Activated CD4-positive, alpha-beta T cell treated with anti-CD3 and anti-CD28 coated beads, Interleukin-2, amount 10 ng/mL, durations not matched to agents 7 days and 5 days (primary cell): ENCODE results near the gene ZGLP1. TPM values are rescaled to one million over a fixed set of nuclear protein-coding genes. Genes with fewer than 3 reads are reported as not detected.

ENCODE experiments used
- CTCF ChIA-PET: fragments of 350-600 bp; sonication (Branson Sonifier 250); formaldehyde crosslinking; loops from one replicate; lab custom pipeline; 2021; ENCODE audit warnings: antibody characterized with exemption; lab: Charles Lee
- POLR2A ChIA-PET: fragments of 350-600 bp; sonication (Branson Sonifier 250); formaldehyde crosslinking; loops from one replicate; lab custom pipeline; 2021; ENCODE audit warnings: antibody characterized with exemption; lab: Charles Lee
- DNase-seq: peaks from one replicate; pipeline ENCODE4 v3.0.0-alpha.2; 2020
- H3K27ac Mint-ChIP-seq: one replicate; pipeline ENCODE4 v1.8.0; 2021; ENCODE audit warnings: mild to moderate bottlenecking, moderate library complexity, mixed read lengths
- H3K27me3 Mint-ChIP-seq: one replicate; pipeline ENCODE4 v1.8.0; 2021; ENCODE audit warnings: mixed read lengths
- H3K36me3 Mint-ChIP-seq: one replicate; pipeline ENCODE4 v1.8.0; 2021; ENCODE audit warnings: low read depth, mixed read lengths
- H3K4me1 Mint-ChIP-seq: one replicate; pipeline ENCODE4 v1.8.0; 2021; ENCODE audit warnings: mixed read lengths
- H3K4me3 Mint-ChIP-seq: one replicate; pipeline ENCODE4 v1.8.0; 2021; ENCODE audit warnings: mild to moderate bottlenecking, moderate library complexity, mixed read lengths
- H3K9me3 Mint-ChIP-seq: one replicate; pipeline ENCODE4 v1.8.0; 2021; ENCODE audit warnings: mixed read lengths
- total RNA-seq, 2 experiments: library from RNA; stranded (reverse); gene quantifications; one replicate each; pipeline ENCODE4 v1.2.3, GENCODE V29; 2021

ZGLP1 gene
- total RNA-seq, 2 experiments from 2014 or later = 1.6 to 3.4 TPM

DNA sequence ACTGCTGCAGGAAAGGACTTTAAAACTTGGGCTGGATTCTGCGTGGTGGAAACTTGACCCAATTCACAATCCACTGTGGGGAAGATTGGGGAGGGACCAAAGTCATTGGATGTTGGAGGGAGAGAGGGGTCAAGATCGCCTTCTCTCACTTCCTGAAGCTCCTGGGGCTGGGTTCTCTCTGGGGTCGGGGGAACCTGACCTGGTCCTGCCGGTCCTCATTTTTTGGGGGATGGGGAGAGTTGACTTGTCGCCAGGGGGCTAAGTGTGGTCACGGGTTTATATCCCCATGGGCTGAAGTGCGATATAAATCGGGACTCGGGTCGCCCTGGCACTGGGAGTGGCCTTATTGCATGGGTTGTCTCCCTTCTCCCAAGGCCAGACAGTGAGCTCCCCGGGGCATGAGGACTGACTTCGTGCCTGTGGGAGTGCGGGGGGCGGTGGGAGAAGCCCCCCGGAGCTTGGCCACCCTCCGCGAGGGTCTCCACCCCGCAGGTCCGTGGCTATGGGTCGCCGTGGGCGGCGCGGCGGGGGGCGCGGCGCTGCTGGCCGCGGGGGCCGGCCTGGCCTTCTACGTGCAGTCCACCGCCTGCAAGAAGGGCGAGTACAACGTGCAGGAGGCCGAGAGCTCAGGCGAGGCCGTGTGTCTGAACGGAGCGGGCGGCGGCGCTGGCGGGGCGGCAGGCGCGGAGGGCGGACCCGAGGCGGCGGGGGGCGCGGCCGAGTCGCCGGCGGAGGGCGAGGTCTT lies 13.6 kb downstream of the ZGLP1 start:
- peaks cover 55% of the 10 kb centered on the region for H3K27me3 Mint-ChIP-seq
- ChIA-PET CTCF (interaction anchor here (0.6 to 1.2 kb wide), 3 partner anchors 14 to 110 kb away, joined by 3 read pairs; partner anchors contain the start of gene ZGLP1), POLR2A (no interaction called here)
- H3K9me3 Mint-ChIP-seq = no peaks in the 10 kb centered on the region
- H3K27ac Mint-ChIP-seq = peak overlapping the region; percentile 83
- no peak for DNase-seq
- H3K4me3 Mint-ChIP-seq = peak overlapping the region; percentile 68
- peaks cover 7% of the 10 kb centered on the region for H3K36me3 Mint-ChIP-seq
- peaks cover 36% of the 10 kb centered on the region for H3K4me1 Mint-ChIP-seq

DNA sequence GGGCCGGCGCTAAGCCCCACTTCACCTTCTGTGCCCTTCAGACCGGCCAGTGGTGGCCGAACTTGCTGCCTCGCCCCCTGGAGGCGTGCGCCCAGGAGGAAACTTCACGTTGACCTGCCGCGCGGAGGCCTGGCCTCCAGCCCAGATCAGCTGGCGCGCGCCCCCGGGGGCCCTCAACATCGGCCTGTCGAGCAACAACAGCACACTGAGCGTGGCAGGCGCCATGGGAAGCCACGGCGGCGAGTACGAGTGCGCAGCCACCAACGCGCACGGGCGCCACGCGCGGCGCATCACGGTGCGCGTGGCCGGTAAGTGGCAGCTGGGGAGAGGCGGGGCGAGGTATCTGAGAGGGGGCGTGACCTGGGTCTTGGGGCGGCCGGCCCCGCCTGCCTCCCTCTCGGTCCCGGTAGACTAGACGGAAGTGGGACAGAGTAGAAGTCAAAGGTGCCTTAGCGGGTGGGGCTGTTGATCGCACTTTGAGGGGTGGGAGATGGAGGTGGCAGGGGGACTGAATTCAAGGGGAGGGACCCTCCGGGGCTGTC lies 14.2 kb downstream of the ZGLP1 start:
- Mint-ChIP-seq H3K36me3 (peaks cover 7% of the 10 kb centered on the region), H3K4me3 (peak overlapping the region; percentile 68), H3K27me3 (peaks cover 61% of the 10 kb centered on the region), H3K9me3 (no peaks in the 10 kb centered on the region), H3K4me1 (peaks cover 43% of the 10 kb centered on the region), H3K27ac (peak overlapping the region; percentile 83)
- peak; percentile 72 for DNase-seq
- POLR2A ChIA-PET = no interaction called here
- CTCF ChIA-PET = interaction anchor here (1.2 kb wide), 1 partner anchor 25 kb away, joined by 3 read pairs; no protein-coding TSS in a partner anchor

DNA sequence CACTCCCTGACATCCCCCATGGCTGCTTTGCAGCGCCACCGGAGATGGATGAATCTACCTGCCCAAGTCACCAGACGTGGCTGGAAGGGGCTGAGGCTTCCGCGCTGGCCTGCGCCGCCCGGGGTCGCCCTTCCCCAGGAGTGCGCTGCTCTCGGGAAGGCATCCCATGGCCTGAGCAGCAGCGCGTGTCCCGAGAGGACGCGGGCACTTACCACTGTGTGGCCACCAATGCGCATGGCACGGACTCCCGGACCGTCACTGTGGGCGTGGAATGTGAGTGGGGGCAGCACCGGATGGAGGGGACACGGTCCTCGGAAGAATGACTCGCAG lies 15.3 kb downstream of the ZGLP1 start:
- DNase-seq = no peak
- CTCF ChIA-PET = interaction anchor here (1.1 kb wide), 1 partner anchor 35 kb away, joined by 4 read pairs; no protein-coding TSS in a partner anchor
- POLR2A ChIA-PET = no interaction called here
- H3K27me3 Mint-ChIP-seq = peaks cover 62% of the 10 kb centered on the region
- H3K36me3 Mint-ChIP-seq = peaks cover 9% of the 10 kb centered on the region
- H3K4me1 Mint-ChIP-seq = peaks cover 50% of the 10 kb centered on the region
- H3K27ac Mint-ChIP-seq = no peak overlapping the region
- no peaks in the 10 kb centered on the region for H3K9me3 Mint-ChIP-seq
- H3K4me3 Mint-ChIP-seq = no peak overlapping the region

DNA sequence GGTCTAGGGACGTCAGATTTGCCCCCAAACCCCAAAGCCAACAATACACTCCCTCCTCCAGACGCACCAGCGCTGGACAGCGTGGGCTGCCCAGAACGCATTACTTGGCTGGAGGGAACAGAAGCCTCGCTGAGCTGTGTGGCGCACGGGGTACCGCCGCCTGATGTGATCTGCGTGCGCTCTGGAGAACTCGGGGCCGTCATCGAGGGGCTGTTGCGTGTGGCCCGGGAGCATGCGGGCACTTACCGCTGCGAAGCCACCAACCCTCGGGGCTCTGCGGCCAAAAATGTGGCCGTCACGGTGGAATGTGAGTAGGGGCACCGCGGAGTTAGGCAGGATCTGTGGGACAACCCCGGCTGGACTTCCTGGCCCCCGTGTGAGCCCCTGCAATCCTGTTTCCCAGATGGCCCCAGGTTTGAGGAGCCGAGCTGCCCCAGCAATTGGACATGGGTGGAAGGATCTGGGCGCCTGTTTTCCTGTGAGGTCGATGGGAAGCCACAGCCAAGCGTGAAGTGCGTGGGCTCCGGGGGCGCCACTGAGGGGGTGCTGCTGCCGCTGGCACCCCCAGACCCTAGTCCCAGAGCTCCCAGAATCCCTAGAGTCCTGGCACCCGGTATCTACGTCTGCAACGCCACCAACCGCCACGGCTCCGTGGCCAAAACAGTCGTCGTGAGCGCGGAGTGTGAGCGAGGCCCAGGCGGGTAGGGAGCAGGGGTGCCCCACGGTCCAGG lies 15.8 kb downstream of the ZGLP1 start:
- peaks cover 67% of the 10 kb centered on the region for H3K27me3 Mint-ChIP-seq
- peaks cover 54% of the 10 kb centered on the region for H3K4me1 Mint-ChIP-seq
- H3K9me3 Mint-ChIP-seq = no peaks in the 10 kb centered on the region
- CTCF ChIA-PET = interaction anchor here (1.1 to 1.7 kb wide), 2 partner anchors 23 to 35 kb away, joined by 4 to 7 read pairs; partner anchors contain the start of gene ICAM1
- POLR2A ChIA-PET = no interaction called here
- H3K36me3 Mint-ChIP-seq = peaks cover 9% of the 10 kb centered on the region
- peak overlapping the region; percentile 38 for H3K4me3 Mint-ChIP-seq
- H3K27ac Mint-ChIP-seq = no peak overlapping the region
- no peak for DNase-seq

DNA sequence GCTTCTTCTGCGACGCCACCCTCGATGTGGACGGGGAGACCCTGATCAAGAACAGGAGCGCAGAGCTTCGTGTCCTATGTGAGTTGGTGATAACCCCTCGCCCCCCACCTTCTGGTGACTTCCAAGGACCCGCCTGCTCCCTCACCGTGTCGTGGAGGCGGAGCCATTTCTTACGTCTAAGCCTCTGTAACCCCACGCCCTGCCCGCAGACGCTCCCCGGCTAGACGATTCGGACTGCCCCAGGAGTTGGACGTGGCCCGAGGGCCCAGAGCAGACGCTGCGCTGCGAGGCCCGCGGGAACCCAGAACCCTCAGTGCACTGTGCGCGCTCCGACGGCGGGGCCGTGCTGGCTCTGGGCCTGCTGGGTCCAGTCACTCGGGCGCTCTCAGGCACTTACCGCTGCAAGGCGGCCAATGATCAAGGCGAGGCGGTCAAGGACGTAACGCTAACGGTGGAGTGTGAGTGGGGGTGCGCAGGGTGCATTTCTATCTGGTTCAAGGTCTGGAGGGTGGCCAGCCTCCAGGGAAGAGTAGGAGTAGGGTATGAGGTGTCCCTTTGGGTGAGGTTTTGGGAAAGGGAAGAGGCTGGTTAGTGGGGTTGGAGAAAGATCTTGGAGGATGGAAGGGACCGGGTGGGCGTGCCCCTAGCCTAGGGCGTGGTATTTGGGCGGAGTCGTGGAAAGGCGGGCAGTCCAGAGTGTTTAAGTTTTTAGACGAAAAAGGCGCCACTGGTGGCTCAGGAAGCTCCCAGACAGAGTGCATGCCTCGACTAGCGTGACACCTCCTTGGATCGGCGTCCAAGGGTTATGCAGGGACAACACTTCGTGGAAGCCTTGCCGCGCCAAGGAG lies 16.6 kb downstream of the ZGLP1 start:
- ChIA-PET CTCF (interaction anchor here (0.5 to 1.7 kb wide), 4 partner anchors 22 to 58 kb away, joined by 4 to 7 read pairs (median 5); partner anchors contain the start of gene ICAM1), POLR2A (no interaction called here)
- Mint-ChIP-seq H3K9me3 (no peaks in the 10 kb centered on the region), H3K4me3 (peak overlapping the region; percentile 38), H3K36me3 (peaks cover 9% of the 10 kb centered on the region), H3K4me1 (peaks cover 59% of the 10 kb centered on the region), H3K27me3 (peaks cover 73% of the 10 kb centered on the region), H3K27ac (peak overlapping the region; percentile 39)
- DNase-seq = no peak

DNA sequence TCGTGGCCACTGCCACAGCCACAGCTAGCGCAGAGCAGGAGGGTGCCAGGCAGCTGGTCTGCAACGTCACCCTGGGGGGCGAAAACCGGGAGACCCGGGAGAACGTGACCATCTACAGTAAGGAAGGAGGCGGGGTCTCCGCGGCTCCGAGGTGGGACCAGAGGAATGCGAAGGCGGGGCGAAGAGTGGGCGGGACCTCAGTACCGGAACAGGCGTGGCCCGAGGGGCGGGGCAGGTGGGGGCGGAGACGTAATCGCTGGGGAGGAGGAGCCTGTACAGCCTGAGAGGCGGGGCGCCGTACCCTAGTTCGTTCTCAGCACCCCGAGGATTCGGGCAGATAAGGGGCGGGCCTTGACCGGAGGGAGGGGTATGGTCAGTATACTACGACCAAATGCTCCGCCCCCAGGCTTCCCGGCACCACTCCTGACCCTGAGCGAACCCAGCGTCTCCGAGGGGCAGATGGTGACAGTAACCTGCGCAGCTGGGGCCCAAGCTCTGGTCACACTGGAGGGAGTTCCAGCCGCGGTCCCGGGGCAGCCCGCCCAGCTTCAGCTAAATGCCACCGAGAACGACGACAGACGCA lies 17.3 kb downstream of the ZGLP1 start:
- POLR2A ChIA-PET = no interaction called here
- H3K27me3 Mint-ChIP-seq = peaks cover 80% of the 10 kb centered on the region

DNA sequence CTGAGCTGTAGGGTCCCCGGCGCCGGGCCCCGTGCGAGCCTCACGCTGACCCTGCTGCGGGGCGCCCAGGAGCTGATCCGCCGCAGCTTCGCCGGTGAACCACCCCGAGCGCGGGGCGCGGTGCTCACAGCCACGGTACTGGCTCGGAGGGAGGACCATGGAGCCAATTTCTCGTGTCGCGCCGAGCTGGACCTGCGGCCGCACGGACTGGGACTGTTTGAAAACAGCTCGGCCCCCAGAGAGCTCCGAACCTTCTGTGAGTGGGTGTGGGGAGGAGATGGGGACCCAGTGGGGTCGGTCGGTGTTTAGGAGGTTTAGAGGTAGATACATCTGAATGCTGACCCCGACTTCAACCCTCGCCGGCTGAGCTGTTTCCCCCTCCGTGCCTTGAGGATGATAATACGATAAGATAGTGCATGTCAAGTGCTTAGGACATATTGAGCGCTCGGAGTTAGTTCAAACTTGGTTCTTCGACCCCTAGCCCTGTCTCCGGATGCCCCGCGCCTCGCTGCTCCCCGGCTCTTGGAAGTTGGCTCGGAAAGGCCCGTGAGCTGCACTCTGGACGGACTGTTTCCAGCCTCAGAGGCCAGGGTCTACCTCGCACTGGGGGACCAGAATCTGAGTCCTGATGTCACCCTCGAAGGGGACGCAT lies 17.9 kb downstream of the ZGLP1 start:
- H3K27me3 Mint-ChIP-seq = peaks cover 79% of the 10 kb centered on the region
- H3K4me1 Mint-ChIP-seq = peaks cover 71% of the 10 kb centered on the region
- ChIA-PET POLR2A (interaction anchor here (0.5 to 0.6 kb wide), 2 partner anchors 19 to 22 kb away, joined by 3 read pairs; no protein-coding TSS in a partner anchor), CTCF (interaction anchor here (0.5 to 1.5 kb wide), 8 partner anchors 16 to 292 kb away, joined by 3 to 9 read pairs (median 4); no protein-coding TSS in a partner anchor)
- H3K9me3 Mint-ChIP-seq = no peaks in the 10 kb centered on the region
- peak overlapping the region; percentile 68 for H3K27ac Mint-ChIP-seq
- H3K36me3 Mint-ChIP-seq = peaks cover 9% of the 10 kb centered on the region
- DNase-seq = no peak
- peak overlapping the region; percentile 66 for H3K4me3 Mint-ChIP-seq

More for the DNA sequence above, 17.3 kb downstream of the ZGLP1 start:
- peak overlapping the region; percentile 68 for H3K27ac Mint-ChIP-seq
- CTCF ChIA-PET = interaction anchor here (0.5 to 1.7 kb wide), 9 partner anchors 15 to 99 kb away, joined by 3 to 9 read pairs (median 4); partner anchors contain the start of gene ICAM1
- peaks cover 66% of the 10 kb centered on the region for H3K4me1 Mint-ChIP-seq
- peaks cover 9% of the 10 kb centered on the region for H3K36me3 Mint-ChIP-seq
- H3K4me3 Mint-ChIP-seq = peak overlapping the region; percentile 66
- H3K9me3 Mint-ChIP-seq = no peaks in the 10 kb centered on the region
- DNase-seq = peak; percentile 51

DNA sequence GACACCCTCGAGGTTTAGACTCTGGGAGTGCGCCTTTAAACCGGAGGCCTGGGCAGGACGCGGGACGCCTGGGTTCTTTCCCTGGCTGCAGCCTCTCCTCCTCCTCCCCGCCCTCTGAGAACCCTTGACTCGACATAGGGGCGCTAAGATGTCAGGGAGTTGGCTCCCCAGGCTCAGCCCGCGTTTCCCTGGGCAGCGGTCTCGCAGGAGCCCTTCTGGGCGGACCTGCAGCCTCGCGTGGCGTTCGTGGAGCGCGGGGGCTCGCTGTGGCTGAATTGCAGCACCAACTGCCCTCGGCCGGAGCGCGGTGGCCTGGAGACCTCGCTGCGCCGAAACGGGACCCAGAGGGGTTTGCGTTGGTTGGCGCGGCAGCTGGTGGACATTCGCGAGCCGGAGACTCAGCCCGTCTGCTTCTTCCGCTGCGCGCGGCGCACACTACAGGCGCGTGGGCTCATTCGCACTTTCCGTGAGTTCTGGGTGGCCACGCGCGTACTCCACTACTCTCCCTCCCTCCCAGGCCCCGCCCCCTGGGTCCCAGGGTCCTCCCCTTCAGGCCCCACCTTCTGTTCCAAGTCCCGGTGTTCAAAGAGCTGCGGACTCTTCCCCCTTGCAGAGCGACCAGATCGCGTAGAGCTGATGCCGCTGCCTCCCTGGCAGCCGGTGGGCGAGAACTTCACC lies 18.6 kb downstream of the ZGLP1 start:
- Mint-ChIP-seq H3K27ac (peak overlapping the region; percentile 68), H3K4me3 (peak overlapping the region; percentile 66), H3K27me3 (peaks cover 77% of the 10 kb centered on the region), H3K36me3 (peaks cover 13% of the 10 kb centered on the region), H3K9me3 (no peaks in the 10 kb centered on the region), H3K4me1 (peaks cover 77% of the 10 kb centered on the region)
- ChIA-PET POLR2A (interaction anchor here (0.5 to 0.6 kb wide), 2 partner anchors 19 to 22 kb away, joined by 3 read pairs; no protein-coding TSS in a partner anchor), CTCF (interaction anchor here (0.6 to 5.9 kb wide), 7 partner anchors 17 to 291 kb away, joined by 3 to 66 read pairs (median 4); partner anchors contain the start of gene ICAM1)
- peak; percentile 46 for DNase-seq

DNA sequence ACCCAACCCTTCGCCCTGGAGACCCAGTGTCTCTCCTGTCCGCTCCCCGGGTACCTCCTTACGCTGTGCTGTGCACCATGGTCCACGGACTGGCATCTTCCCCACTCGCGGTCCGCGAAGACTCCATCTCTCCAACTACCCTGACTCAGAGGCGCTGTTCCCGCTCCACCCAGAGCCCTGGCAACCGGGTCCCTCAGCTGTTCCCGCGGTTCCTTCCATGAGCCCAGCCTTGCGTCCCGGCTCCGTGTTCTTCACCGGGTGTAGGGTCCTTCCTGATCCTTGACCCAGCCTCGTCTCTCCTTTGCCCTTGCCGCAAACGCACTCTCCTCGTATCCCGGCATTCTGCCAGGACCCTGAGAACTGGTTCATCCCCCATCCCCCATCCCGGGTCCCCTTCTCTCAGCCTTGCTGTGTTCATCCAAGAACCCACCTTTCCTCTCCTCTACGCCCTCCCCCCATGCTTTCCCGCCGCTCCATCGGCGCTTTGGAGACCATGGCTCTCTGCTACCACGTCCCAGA lies 19.2 kb downstream of the ZGLP1 start:
- Mint-ChIP-seq H3K27ac (peak overlapping the region; percentile 74), H3K9me3 (no peaks in the 10 kb centered on the region), H3K27me3 (peaks cover 71% of the 10 kb centered on the region), H3K36me3 (peaks cover 16% of the 10 kb centered on the region), H3K4me1 (peaks cover 77% of the 10 kb centered on the region), H3K4me3 (peak overlapping the region; percentile 66)
- DNase-seq = no peak
- ChIA-PET CTCF (interaction anchor here (1.2 to 5.9 kb wide), 3 partner anchors 11 to 143 kb away, joined by 4 to 66 read pairs (median 21); partner anchors contain the start of gene ICAM1), POLR2A (no interaction called here)

DNA sequence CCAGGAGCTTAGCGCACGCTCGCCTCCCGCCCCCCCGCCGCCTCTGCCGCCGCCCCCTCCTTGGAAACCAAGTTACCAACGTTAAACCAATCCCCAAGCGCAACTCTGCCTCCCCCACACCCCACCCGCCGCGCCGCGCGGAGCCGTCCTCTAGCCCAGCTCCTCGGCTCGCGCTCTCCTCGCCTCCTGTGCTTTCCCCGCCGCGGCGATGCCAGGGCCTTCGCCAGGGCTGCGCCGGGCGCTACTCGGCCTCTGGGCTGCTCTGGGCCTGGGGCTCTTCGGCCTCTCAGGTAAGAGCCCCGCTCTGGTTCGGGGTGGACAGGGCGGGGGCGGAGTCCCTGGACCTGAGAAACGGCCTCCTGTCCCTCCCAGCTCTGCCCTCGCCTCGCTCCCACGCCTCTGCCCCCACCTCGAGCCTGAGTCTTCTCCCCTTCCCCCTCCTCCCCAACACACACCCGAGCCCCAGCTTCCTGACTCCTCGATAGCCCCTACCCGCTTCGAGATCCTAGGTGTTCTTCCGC lies 19.7 kb downstream of the ZGLP1 start, which contains the start of gene ICAM5:
TSS of gene ICAM5 (plus strand) at position 117 of the 521 bp plus-strand sequence. CDS start at position 209, 92 bp downstream.
- H3K27ac Mint-ChIP-seq = peak within 1 kb of the TSS; percentile 74
- ChIA-PET POLR2A (interaction anchor here (0.6 kb wide), 1 partner anchor 99 kb away, joined by 4 read pairs; no protein-coding TSS in a partner anchor), CTCF (interaction anchor here (0.5 to 5.9 kb wide), 13 partner anchors 11 to 442 kb away, joined by 3 to 66 read pairs (median 5); partner anchors contain the start of genes CDC37, ICAM1 and RAVER1)
- peaks cover 69% of the 10 kb centered on the region for H3K27me3 Mint-ChIP-seq
- peaks cover 81% of the 10 kb centered on the region for H3K4me1 Mint-ChIP-seq
- H3K36me3 Mint-ChIP-seq = peaks cover 21% of the 10 kb centered on the region
- no peak for DNase-seq
- H3K4me3 Mint-ChIP-seq = peak within 1 kb of the TSS; percentile 66
- H3K9me3 Mint-ChIP-seq = no peaks in the 10 kb centered on the region
